DMS 273 treated with DMSO at 0.1 percent for 48 hours (cell line): ENCODE data around the gene CAMK2B.

ENCODE experiments used
- DNase-seq: peaks from one replicate; lab custom pipeline; 2025; lab: John Stamatoyannopoulos, UW

Gene CAMK2B

GRCh38 chr7:44329888-44330287, 4.5 kb upstream of the CAMK2B start:
- no peak for DNase-seq

- DNase-seq = no peak
These were observed 3.7 kb upstream of the CAMK2B start for GRCh38 chr7:44329081-44329480.

DNA sequence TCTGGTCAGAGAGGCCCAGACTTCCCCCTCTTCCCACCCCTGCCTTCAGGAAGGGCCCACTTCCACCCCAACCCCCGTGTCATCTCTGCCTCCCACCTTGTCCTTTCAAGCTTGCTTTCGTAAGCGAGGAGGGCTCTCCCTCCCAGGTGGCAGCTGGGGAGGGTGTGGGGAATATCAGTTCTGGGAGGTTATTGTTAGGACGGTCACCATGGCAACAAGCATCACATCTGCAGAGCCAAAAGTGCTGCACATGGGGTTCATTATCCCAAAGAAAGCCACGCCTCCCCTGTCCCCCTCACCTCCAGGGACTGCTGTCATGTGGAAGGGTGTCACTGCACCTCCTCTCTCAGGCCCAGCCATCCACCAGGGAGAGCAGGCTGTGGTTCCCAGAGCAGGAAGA, 2.6 kb upstream of the CAMK2B start:
- DNase-seq = no peak

- no peak for DNase-seq
These were observed 1.1 kb upstream of the CAMK2B start for GRCh38 chr7:44326261-44327125.

DNA sequence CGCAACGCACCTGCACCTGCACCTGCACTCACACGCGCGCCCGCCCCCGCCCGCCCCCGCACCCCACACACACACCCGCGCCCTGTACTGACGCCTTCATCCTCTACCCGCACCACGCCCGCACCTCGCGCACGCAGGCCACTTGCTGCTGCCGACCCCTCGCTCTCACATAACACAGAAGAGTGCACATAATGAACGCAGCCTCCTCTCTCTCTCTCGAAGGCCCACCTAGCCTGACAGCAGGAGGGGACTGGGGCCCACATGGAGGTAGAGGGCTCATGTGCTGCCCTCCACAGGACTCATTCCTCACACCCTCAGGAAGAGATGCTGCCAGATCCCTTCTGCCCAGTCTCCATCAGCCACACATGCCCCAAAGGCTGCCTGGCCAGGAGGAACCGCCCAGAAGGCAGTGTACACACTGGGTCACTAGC, 432 bp upstream of the CAMK2B start:
- DNase-seq = peak; percentile 34

DNA sequence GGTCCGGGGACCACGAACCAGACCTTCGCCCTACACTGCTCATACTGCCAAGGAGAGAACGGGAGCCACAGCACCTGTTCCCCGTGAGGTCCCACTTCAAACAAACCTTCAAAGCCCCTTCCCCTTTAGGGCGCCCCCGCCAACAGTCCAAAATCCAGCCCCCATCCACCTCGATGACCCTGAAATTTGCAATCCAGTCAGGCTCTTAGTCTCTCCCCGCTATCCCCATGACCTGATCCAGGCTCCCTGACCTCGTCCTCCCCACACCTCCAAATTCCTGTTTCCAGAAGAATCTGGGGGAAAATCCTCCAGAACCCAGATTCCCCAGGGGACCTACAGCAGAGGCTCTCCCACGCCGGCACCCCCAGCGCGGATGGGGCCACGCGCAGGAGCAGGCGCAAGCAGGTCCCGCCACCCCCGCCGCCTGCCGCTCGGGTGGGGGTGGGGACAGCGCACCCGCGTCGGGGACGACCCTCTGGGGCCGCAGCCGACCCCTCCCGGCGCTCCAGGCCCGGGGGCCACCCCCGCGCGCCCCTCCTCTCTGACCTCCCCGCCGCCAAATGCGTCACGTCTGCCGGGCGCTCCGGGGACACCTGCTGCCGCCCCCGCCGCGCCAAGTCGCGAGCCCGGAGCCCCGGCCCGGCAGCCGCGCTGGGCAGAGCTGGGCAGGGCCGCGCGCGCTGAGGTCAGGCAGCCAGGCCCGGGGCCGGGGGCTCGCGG, 753 bp downstream of the CAMK2B start:
- no peak for DNase-seq

- no peak for DNase-seq
These were observed 1.3 kb downstream of the CAMK2B start for GRCh38 chr7:44324204-44324480.

DNA sequence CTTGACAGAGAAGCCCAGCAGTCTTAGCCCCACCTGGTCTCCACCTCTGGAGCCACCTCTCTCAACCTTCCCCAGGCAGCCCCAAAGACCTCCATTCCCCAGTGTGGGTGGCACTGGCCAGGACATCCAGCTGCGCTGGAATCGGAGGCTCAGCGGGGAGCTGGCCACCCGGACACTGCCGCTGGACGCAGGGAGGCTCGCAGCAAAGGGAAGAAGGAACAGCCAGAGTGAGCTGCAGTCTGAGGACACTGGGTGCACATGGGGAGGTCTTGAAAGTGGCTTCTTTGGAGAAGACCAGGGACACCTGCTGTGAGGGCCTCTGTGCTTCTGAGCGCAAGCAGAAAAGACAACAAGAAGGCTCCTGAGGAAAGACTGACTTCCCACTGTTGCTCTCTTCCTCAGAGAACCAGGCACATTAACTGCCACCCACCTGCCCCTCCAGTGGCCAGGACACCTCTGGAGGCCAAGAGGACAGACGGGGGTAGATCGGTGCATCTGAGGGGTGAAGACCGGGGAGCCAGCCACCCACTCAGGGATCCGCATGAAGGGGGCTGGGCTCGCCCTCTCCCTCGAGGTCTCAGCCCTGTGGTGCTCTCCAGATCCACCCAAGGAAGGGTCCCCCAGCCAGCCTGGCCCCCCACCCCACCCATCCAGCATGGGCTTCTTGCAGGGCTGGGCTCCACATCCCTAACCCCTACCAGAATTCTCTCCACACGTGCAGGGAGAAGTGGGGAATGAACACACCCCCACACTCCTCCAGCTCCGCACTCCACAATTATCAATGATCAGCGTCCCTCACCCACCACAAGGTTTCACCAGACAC, 1.8 kb downstream of the CAMK2B start:
- no peak for DNase-seq

DNA sequence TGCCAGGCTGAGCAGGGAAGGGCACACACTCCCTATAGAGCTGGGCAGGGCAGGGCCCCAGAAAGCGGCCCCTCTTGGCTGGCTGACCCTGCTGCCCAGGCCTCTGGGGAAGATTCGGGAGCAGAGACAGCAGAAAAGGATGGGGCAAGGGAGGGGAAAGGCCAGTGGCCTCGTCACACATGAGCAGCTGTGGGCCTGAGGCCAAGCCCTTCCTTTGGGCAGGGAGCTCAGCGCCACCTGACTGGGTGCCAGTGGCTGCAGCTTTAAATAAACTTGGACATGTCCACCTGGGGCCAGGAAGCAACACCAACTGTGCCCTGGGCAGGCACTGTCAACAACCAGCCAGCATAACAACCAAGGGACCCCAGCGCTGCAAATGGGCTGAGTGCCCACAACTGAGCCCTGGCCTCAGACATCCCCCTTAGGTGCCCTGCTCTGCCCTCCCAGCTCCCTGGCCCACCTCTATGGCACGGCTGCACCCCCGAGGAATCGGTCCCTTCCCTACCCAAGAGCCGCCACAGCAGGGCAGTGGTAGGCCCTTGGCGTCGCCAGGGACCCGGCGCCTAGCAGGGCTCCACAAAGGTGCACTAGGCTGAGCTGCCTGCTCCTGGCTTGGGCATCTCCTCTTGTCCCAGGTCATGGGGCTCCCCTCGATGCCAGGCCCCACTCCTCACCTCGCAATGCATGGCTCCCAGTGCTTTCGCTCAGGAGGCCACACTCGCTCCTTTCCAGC, 2.6 kb downstream of the CAMK2B start:
- DNase-seq = no peak

DNA sequence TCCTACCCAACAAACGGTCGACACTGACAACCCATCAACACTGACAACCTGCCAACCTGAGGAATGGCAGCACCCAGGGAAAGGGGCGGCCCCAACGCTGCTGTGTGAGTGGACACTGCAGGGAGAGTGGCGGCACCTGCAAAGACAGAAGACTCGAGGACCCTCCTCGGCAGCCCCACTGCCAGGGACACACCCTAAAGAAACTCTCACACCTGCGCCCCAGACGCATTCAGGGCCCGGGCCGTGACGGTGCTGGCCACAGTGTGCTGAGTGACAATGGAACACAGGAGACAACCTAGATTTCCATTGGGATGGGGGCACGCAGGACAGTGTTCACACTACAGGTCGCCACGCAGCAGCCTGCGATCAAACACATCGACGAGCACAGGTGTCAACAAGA, 3.6 kb downstream of the CAMK2B start:
- DNase-seq = no peak

GRCh38 chr7:44320794-44321371, 4.5 kb downstream of the CAMK2B start:
- no peak for DNase-seq

DNA sequence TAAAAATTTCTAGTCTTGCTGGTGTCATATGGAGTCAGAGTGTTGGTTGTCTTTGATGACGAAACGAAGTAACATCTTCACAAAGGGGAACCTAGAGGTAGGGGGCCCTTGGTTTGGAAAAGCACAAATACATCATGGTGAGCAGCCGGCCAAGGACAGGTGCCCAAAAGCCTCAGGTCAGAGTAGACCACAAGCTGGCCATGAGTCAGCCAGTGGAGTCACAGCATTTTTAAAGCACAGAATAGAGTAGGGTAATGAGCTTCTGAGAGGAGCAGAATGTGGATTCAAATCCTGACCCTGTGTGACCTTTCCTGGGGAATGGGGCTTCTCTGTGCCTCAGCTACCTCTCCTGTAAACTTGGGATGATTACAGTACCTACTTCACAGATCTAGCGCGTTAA, 5.3 kb downstream of the CAMK2B start:
- no peak for DNase-seq

DNA sequence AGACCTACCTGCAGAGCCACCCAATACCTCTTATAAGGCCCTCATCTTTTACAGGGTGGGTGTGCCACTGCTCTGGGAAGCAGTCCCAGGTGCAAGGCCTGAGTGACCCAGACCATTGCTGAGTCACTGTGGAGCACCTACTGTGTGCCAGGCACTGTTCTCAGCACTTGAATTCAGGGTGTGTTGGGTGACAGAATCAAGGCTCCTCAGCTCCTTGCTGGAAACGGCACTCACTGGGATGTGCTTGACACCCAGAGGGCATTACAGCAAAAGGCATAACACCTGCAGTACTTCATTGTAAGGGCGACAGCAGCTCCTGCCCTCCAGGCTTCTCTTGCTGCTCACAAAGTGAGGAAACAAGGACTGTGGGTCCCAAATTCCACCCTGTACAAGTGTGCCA, 7.1 kb downstream of the CAMK2B start:
- DNase-seq = no peak

- DNase-seq = no peak
These were observed 10.0 kb downstream of the CAMK2B start for GRCh38 chr7:44315301-44315903.

GRCh38 chr7:44313621-44314031, 11.8 kb downstream of the CAMK2B start:
- DNase-seq = no peak

DNA sequence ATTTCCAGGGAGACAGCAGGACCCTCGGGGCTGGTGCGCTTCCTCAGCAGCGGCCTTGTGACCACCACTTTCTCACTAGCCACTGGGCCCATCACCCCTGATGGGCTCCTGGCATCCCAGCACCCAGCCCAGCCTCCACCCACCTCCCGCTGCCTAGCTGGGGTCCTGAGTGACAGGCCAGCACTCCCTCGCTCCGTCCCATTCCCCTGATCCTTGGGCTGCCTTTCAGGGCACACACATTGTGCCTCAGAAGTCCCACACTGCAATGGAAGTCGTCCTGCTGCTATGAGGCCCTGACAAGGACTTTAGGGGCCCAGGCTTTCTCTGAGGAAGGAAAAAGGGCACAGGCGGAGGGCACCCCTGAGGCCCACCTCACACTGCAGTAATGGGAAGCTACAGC, 12.4 kb downstream of the CAMK2B start:
- no peak for DNase-seq

DNA sequence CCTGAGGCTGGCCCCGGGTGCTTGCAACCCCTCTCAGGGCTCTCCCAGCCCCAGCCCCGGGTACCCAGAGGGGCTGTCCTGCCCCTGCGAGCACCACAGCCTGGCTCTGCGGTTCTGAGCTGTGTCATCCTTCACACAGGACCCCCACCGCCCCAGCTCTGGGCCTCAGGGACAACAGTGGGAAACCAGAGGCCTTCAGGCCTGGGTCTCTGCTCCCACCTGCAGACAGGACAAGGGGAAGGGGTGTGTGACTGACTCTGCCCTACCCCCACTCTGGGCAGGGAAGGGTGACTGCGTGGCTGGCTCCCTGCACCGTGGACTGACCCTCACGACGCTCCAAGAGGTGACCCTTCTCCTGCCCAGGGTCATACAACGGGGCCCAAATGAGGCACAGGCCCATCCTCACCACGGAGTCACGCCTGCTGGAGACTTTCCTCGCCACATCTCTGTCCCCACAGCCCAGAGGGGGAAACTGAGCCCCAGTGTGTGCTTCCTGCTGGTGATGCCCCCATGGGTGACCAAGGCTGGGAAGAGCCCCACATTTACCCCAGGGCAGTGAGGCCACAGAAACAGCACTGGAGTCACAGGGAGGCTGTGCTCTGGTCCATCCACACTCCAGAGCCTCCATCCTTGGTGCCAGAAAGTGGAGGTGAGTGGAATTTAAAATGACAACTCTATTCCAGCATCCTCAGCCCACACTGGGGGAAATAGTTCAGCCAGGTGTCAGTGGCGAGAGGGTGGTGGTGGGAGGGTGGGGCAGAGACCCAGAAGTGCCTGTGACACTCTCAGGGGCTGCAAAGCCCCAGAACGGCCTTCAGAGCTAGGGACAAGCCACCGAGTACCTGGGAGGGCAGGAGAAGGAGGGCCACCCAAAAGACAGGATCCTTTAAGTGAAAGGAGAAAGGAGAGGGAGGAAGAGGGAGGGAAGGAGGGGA, 13.6 kb downstream of the CAMK2B start:
- DNase-seq = no peak

DNA sequence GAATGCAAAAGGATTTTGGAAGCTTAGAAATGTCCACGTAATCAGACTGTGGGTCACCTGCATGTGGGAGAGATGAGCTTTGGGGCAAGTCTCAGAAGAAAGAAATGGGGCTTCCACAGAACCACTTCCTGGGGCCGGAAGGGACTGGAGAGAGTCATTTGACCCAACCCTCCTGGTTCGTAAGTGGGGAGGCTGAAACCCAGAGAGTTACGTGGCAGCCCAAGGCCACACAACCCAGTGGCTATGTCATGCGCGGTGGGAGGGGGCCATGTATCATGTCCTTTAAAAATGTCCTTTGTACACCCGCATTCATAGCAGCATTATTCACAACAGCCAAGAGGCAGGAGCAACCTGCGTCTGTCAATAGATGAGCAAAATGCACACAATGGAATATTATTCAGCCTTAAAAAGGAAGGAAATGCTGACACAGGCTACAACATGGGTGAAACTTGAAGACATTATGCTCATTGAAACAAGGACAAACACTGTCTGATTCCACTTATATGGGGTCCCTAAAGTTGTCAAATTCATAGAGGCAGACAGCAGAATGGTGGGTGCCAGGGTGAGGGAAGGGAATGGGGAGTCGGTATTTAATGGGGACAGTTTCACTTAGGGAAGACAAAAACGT, 15.1 kb downstream of the CAMK2B start:
- no peak for DNase-seq

GRCh38 chr7:44309271-44310091, 15.9 kb downstream of the CAMK2B start:
- DNase-seq = no peak
